Stomach (tissue), 4 donors: ENCODE data around the gene NFYA.

ENCODE experiments used
- EP300 ChIP-seq: sonication (generic); formaldehyde crosslinking; IDR thresholded peaks from one replicate; pipeline ENCODE4 v1.6.1; 2017; ENCODE audit warnings: antibody characterized with exemption
- POLR2A ChIP-seq, 4 donors: fragments of 450-650 bp; IDR thresholded peaks; one replicate each; pipeline ENCODE4 v1.6.1; 2016; ENCODE audit warnings: antibody characterized with exemption in 4 of 4, control low read depth in 2 of 4, mild to moderate bottlenecking in 1 of 4, moderate library complexity in 1 of 4
- POLR2AphosphoS5 ChIP-seq, 3 donors: sonication (generic); formaldehyde crosslinking; IDR thresholded peaks; one replicate each; pipeline ENCODE4 v1.6.1; 2016; ENCODE audit warnings: antibody characterized with exemption in 3 of 3
- TF ChIP-seq, protein P1 (sequence below), 7 experiments: fragments of 450-650 bp in 4 of 7; fragments of 200-600 bp in 3 of 7; sonication (generic) in 3 of 7; IDR thresholded peaks; one replicate each; pipeline ENCODE4 v1.5.1; 2016 to 2019; ENCODE audit warnings: antibody characterized with exemption in 7 of 7, control low read depth in 2 of 7, mild to moderate bottlenecking in 1 of 7

DNA sequence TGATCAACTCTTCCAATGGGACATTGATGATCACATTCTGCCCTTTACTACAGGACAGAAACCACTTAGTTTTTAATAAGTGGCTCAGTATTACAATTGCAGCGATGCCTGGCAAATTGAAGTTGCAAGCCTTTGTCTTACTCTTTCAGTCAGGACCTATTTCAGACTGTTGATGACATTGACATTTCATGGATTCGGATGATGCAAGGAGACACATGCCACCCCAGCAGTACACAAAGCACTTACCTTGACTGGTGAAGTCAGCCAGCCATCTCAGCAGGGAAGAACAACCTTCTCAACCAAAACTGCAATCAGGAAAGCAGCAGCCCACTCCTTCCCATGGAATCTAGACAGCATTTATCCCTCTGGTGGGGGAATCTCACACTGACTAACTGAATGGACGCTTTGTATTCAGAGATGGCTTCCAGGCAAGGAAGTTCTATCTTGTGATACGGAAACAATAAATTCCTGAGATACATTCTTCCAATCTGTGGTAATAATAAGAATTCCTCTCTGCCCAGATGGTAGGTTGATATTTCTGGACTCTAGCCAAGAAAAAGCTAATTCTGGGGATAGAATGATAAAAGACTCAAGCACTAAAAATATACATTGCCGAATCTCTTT is 24.8 kb downstream of the NFYA start:
- TF ChIP-seq POLR2A (IDR thresholded peaks at IDR 0.05): no peak
- TF ChIP-seq, protein P1, sequence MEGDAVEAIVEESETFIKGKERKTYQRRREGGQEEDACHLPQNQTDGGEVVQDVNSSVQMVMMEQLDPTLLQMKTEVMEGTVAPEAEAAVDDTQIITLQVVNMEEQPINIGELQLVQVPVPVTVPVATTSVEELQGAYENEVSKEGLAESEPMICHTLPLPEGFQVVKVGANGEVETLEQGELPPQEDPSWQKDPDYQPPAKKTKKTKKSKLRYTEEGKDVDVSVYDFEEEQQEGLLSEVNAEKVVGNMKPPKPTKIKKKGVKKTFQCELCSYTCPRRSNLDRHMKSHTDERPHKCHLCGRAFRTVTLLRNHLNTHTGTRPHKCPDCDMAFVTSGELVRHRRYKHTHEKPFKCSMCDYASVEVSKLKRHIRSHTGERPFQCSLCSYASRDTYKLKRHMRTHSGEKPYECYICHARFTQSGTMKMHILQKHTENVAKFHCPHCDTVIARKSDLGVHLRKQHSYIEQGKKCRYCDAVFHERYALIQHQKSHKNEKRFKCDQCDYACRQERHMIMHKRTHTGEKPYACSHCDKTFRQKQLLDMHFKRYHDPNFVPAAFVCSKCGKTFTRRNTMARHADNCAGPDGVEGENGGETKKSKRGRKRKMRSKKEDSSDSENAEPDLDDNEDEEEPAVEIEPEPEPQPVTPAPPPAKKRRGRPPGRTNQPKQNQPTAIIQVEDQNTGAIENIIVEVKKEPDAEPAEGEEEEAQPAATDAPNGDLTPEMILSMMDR (IDR thresholded peaks at IDR 0.05): no peak
- no peak for TF ChIP-seq EP300
- no peak for TF ChIP-seq POLR2AphosphoS5 (IDR thresholded peaks at IDR 0.05)
